SK-N-SH (cell line): ENCODE results near the gene RFLNA. TPM values are rescaled to one million over a fixed set of nuclear protein-coding genes. Genes with fewer than 3 reads are reported as not detected.

Experiments
- CTCF ChIA-PET: fragments of 300-600, 350-600 bp; formaldehyde crosslinking; extraction: SDS; loops from one replicate; lab custom pipeline; 2021; lab: Yijun Ruan, JAX
- POLR2A ChIA-PET: fragments of 350-600 bp; sonication (Branson Sonifier 250); formaldehyde crosslinking; extraction: SDS; loops from one replicate; lab custom pipeline; 2020; ENCODE audit warnings: antibody characterized with exemption, inconsistent platforms; lab: Yijun Ruan, JAX
- DNase-seq: peaks from one replicate; pipeline ENCODE4 v3.0.0; 2012
- H2AFZ ChIP-seq: fragments of 200-600 bp; sonication (generic); 2 replicates; pipeline ENCODE4 v1.8.1; 2016; ENCODE audit warnings: antibody characterized with exemption, mild to moderate bottlenecking, low read depth
- H3F3A ChIP-seq: fragments of 200-600 bp; sonication (generic); replicated peaks from 2 replicates; pipeline ENCODE3; 2016; ENCODE audit warnings: antibody characterized with exemption, mild to moderate bottlenecking; ENCODE audit not compliant: insufficient read depth
- H3K27ac ChIP-seq, 2 experiments: fragments of 200-500 bp in 1 of 2; fragments of 200-600 bp in 1 of 2; sonication (Bioruptor generic) in 1 of 2; sonication (generic), shearing (Covaris generic) in 1 of 2; 2 replicates each; pipeline versions ENCODE4 v1.5.1 to v1.6.1; 2014 to 2016; ENCODE audit warnings: low read depth in 2 of 2, inconsistent platforms in 1 of 2, low read length in 1 of 2, mild to moderate bottlenecking in 1 of 2, mixed read lengths in 1 of 2
- H3K27me3 ChIP-seq: fragments of 200-600 bp; sonication (generic), shearing (Covaris generic); 2 replicates; pipeline ENCODE4 v1.6.1; 2016; ENCODE audit warnings: mixed run types; ENCODE audit not compliant: insufficient read depth
- H3K36me3 ChIP-seq, 2 experiments: fragments of 200-500 bp in 1 of 2; fragments of 200-600 bp in 1 of 2; sonication (Bioruptor generic) in 1 of 2; sonication (generic) in 1 of 2; replicated peaks in 1 of 2; 2 replicates each; pipeline versions ENCODE3 to v1.5.1; 2014 to 2016; ENCODE audit warnings: low read length in 1 of 2, mild to moderate bottlenecking in 1 of 2; ENCODE audit not compliant: insufficient read depth in 2 of 2, control insufficient read depth in 1 of 2
- H3K4me1 ChIP-seq, 2 experiments: fragments of 200-500 bp in 1 of 2; fragments of 200-600 bp in 1 of 2; sonication (Bioruptor generic) in 1 of 2; sonication (generic), shearing (Covaris generic) in 1 of 2; 2 replicates each; pipeline versions ENCODE4 v1.5.1 to v1.6.1; 2014 to 2016; ENCODE audit warnings: low read depth in 1 of 2, low read length in 1 of 2, mixed run types in 1 of 2; ENCODE audit not compliant: insufficient read depth in 2 of 2, control insufficient read depth in 1 of 2
- H3K4me2 ChIP-seq: fragments of 200-600 bp; sonication (generic), shearing (Covaris generic); 2 replicates; pipeline ENCODE4 v1.6.1; 2017; ENCODE audit warnings: mixed run types
- H3K4me3 ChIP-seq, 2 experiments: fragments of 200-500 bp in 1 of 2; fragments of 200-600 bp in 1 of 2; sonication (Bioruptor generic) in 1 of 2; sonication (generic), shearing (Covaris generic) in 1 of 2; 2 replicates each; pipeline versions ENCODE4 v1.5.1 to v1.8.1; 2014 to 2016; ENCODE audit warnings: low read depth in 2 of 2, inconsistent platforms in 1 of 2, low read length in 1 of 2, mild to moderate bottlenecking in 1 of 2, mixed read lengths in 1 of 2, moderate library complexity in 1 of 2
- H3K79me2 ChIP-seq: fragments of 200-600 bp; sonication (generic); 2 replicates; pipeline ENCODE4 v1.8.1; 2017; ENCODE audit warnings: mild to moderate bottlenecking; ENCODE audit not compliant: insufficient read depth
- H3K9ac ChIP-seq: fragments of 200-600 bp; sonication (generic); 2 replicates; pipeline ENCODE4 v1.6.1; 2017; ENCODE audit warnings: mixed run types
- H3K9me2 ChIP-seq: fragments of 200-600 bp; sonication (generic); 2 replicates; pipeline ENCODE4 v1.6.1; 2017; ENCODE audit warnings: mixed run types
- H3K9me3 ChIP-seq: fragments of 200-600 bp; sonication (generic); 2 replicates; pipeline ENCODE4 v1.6.1; 2017; ENCODE audit warnings: mixed run types, mild to moderate bottlenecking, moderate library complexity
- H4K20me1 ChIP-seq: fragments of 200-600 bp; sonication (generic); 2 replicates; pipeline ENCODE4 v1.6.1; 2017; ENCODE audit warnings: mild to moderate bottlenecking, mixed run types; ENCODE audit not compliant: insufficient read depth
- CTCF ChIP-seq: fragments of 200-600 bp; sonication (generic); IDR thresholded peaks from 2 replicates; pipeline ENCODE4 v1.6.1; 2017; ENCODE audit warnings: antibody characterized with exemption, mild to moderate bottlenecking, moderate library complexity
- FOSL2 ChIP-seq: IDR thresholded peaks from 2 replicates; pipeline ENCODE4 v1.4.0; 2012; ENCODE audit warnings: low read depth, mild to moderate bottlenecking, moderate library complexity, borderline replicate concordance
- MAX ChIP-seq: IDR thresholded peaks from 2 replicates; pipeline ENCODE4 v1.4.0; 2012; ENCODE audit warnings: low read depth
- NRF1 ChIP-seq: IDR thresholded peaks from 2 replicates; pipeline ENCODE4 v1.6.1; 2012; ENCODE audit warnings: low read depth, mild to moderate bottlenecking, low read length
- RAD21 ChIP-seq: IDR thresholded peaks from 2 replicates; pipeline ENCODE4 v1.6.1; 2012; ENCODE audit warnings: mild to moderate bottlenecking, low read length
- RCOR1 ChIP-seq: fragments of 150-350 bp; IDR thresholded peaks from 2 replicates; pipeline ENCODE4 v1.6.1; 2017; ENCODE audit warnings: antibody characterized with exemption, low read length
- RFX5 ChIP-seq: IDR thresholded peaks from 2 replicates; pipeline ENCODE4 v1.6.1; 2012; ENCODE audit warnings: mild to moderate bottlenecking, improper control_type of control experiment, low read length
- SMC3 ChIP-seq: IDR thresholded peaks from 2 replicates; pipeline ENCODE4 v1.6.1; 2012; ENCODE audit warnings: low read depth, low read length, improper control_type of control experiment
- TAF1 ChIP-seq: IDR thresholded peaks from 2 replicates; pipeline ENCODE4 v1.6.1; 2012; ENCODE audit warnings: low read depth, mild to moderate bottlenecking, low read length, moderate library complexity, borderline replicate concordance
- USF2 ChIP-seq: fragments of 150-350 bp; IDR thresholded peaks from 2 replicates; pipeline ENCODE4 v1.6.1; 2017; ENCODE audit warnings: antibody characterized with exemption, low read length, low read depth, borderline replicate concordance
- WGBS: methylation state at CpG from one replicate; pipeline ENCODE4 v1.1.6; 2017; ENCODE audit warnings: low lambda C conversion rate; 5-methylcytosine and 5-hydroxymethylcytosine counted together
- polyA plus RNA-seq, 3 experiments: library from polyadenylated mRNA; depleted of rRNA; stranded (reverse); fragments of >200 nt; gene quantifications; 2 replicates each; pipeline ENCODE4 v1.2.3, GENCODE V29; 2012

The RFLNA gene
- polyA plus RNA-seq, 1 of the 3 experiments (the other 2 are of a cell fraction), result 0.10 TPM

GRCh38 chr12:124319368-124320050 is 24.6 kb downstream of the RFLNA start:
- Histone ChIP-seq H3K9me3 (no peaks in the 10 kb centered on the region), H4K20me1 (0 out of 2 replicates have a peak, but pooled peaks cover 10% of the 10 kb centered on the region), H3K27me3 (no peaks in the 10 kb centered on the region), H3K4me3 (no peak overlapping the region), H3F3A (peaks cover 21% of the 10 kb centered on the region), H3K36me3 (peaks cover 11 to 12% of the 10 kb centered on the region in 2 experiments), H3K4me1 (no peaks in the 10 kb centered on the region), H3K9me2 (no peaks in the 10 kb centered on the region), H3K79me2 (no peaks in the 10 kb centered on the region), H2AFZ (no peak overlapping the region), H3K9ac (no peak overlapping the region), H3K4me2 (no peak overlapping the region), H3K27ac (no peak overlapping the region)
- no peak for DNase-seq
- CTCF ChIA-PET, result interaction anchor here (1.7 to 5.0 kb wide), 4 partner anchors 266 to 447 kb away, joined by 5 to 23 read pairs (median 6); no protein-coding TSS in a partner anchor
- POLR2A ChIA-PET, result no interaction called here
- TF ChIP-seq RFX5 (no peak), MAX (no peak), TAF1 (no peak), USF2 (no peak)
- 76% methylated on average over 10 of the region's 11 CpGs for WGBS

- Histone ChIP-seq H3K4me2 (no peak overlapping the region), H3K79me2 (no peaks in the 10 kb centered on the region), H3K27me3 (no peaks in the 10 kb centered on the region), H3F3A (peaks cover 28% of the 10 kb centered on the region), H3K9me2 (no peaks in the 10 kb centered on the region), H2AFZ (no peak overlapping the region), H3K4me1 (no peaks in the 10 kb centered on the region), H3K36me3 (peaks cover 25 to 26% of the 10 kb centered on the region in 2 experiments), H4K20me1 (0 out of 2 replicates have a peak, but pooled peaks cover 10% of the 10 kb centered on the region), H3K4me3 (no peak overlapping the region; a peak in 1 of 4 replicates), H3K27ac (no peak overlapping the region), H3K9ac (no peak overlapping the region), H3K9me3 (no peaks in the 10 kb centered on the region)
- WGBS, result 90% methylated on average over 2 of the region's 6 CpGs
- DNase-seq, result peak; percentile 77
- ChIA-PET CTCF (interaction anchor here (1.0 to 5.0 kb wide), 5 partner anchors 17 to 445 kb away, joined by 3 to 23 read pairs (median 5); no protein-coding TSS in a partner anchor), POLR2A (no interaction called here)
- TF ChIP-seq CTCF (peak; percentile 80), SMC3 (peak; percentile 74), RCOR1 (no peak), NRF1 (no peak), RAD21 (peak; percentile 71), FOSL2 (no peak)
These were observed 26.2 kb downstream of the RFLNA start for GRCh38 chr12:124321040-124321481.
